HS-27A (cell line): ENCODE results near the gene DOCK4.

Experiments used
- DNase-seq: peaks from one replicate; pipeline ENCODE4 v3.0.0-alpha.2; 2012; ENCODE audit warnings: low read depth, missing footprints

DOCK4 gene

DNA sequence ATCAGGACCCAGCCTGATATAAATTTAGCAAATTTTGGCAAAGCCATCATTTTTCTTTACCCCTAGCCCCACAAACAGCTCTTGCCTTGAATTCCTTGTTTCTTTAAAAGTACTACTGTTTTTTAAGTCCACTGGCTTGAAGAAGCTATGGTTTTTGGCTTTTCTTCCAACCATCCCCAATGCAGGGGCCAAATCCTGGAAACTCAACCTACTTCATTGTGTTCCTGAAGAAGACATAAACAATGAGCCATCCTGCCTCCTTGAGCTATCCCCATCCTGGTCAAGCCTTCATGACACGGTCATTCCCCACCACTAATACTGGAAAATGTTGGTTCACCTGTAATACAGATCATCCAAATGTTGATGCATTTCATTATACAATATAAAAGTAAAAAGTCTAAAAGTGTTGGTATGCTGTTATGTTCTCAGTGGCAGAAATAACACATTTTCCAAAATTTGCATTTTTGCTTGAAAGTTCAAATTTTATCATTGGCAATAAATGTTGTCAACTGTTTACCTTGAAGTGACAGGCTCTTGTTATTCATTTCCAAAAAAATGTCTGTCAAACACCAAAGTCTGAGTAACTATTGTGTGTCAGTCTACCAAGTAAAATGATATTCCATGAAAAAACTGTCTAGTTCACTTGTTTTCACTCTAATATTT is 92.2 kb downstream of the DOCK4 start:
- no peak for DNase-seq

DNA sequence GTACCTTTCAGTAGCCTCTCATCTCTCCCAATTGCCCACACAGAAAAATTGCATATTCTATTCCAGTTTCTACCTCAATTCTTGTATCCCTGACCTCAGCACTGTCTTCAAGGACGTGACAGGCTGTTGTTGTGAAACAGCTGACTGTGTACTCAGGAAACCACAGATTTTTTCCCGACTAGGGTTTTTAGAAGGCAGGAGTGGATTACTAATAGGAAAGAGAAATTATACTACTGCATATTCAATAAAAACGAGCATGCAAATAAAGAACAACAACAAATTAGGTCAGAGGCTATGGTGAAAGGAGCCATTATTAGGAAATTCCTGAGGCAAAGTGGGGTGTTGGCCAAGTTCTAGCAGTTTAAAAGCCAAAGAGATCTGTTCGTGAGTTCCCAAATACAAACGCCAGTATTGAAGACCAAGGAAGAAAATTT is 93.4 kb downstream of the DOCK4 start:
- no peak for DNase-seq

DNA sequence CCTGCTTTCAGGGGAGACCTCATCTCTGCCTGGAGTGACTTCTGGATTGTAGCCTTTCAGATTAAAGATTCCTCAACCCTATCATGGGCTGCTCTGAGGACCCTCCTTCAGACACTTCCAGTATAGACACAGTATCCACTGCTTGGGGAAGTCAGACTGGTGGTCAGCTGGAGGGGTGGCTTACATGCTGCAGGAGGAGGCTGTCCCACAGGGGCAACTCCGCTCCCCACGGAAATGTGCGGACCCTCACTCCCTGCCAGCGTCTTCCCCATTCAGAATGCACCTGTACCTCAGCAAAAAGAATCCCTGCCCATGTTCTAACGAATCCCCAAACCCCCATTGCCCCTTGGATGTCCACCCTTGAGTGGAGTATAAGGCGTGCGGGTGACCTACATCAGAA is 95.5 kb downstream of the DOCK4 start:
- no peak for DNase-seq

DNA sequence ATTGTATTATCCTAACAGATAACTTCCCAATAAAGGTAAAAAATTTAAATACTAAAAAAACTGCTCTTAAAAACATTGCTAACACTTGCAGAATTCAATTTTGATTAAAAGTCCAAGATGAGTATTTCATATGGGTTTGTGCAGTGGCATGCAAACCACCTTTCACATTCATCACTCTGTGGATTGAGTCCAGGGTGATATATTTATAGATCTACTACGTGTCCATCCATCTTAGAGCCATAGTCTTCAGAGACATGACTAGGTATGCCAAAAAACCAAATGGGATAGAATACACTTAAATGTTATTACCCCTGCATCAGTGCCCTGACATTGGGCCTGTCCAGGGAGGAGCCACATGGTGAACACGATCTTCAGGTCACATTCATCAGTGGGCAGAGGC is 96.0 kb downstream of the DOCK4 start:
- DNase-seq: no peak

DNA sequence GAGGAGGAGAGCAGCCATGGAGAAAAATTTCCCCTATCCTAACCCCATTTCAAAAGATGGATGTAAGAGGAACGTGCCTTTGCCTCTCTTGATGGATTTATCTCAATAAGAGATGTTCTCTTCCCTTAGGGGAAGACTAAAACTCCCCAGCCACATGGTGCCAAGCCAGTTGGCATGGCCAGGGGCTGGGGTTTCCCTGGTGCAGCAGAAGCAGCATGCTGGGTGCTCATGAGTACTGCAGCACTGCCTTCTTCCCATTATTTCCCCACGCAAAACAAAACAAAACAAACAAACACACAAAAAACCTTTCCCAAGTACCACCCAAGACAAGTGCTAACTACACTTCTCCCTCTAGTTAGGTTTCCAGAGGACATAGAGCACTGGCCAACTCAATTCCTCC is 97.2 kb downstream of the DOCK4 start:
- no peak for DNase-seq

DNA sequence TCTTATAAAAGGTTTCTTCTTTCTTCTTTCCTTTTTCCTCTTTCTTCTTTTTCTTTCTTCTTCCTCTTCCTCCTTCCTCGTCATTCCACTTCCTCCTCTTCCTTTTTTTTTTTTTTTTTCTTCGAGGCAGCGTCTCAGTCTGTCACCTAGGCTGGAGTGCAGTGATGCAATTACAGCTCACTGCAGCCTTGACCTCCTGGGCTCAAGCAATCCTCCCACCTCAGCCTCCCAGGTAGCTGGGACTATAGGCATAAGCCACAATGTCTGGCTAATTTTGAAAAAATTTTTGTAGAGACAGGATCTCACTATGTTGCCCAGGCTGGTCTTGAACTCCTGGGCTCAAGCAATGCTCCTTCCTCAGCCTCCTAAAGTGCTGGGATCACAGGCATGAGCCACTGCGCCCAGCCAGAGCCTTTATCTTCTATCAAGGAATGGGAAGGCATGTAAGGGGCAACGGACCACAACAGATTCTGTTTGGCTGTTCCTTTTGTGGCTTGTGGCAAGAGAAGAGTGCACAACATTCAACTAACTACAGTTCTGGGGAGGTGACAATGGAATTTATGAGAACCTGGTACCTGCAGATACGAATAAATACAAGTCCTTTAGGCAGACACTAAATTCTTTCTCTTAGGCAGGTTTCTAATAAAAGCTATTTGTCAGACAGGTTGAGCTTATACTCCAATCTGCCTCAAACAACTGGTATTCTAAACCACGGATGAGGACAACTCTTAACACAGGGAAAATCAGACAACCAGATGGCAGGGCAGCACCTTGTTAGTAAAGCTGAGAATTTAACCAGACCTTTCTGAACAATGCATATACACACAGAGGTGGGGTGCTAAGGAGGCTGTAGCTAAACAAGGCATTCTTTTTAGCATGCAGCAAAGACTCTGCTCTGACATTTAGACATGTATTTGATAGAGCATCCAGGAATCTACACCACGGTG is 100.3 kb downstream of the DOCK4 start:
- DNase-seq: no peak

DNA sequence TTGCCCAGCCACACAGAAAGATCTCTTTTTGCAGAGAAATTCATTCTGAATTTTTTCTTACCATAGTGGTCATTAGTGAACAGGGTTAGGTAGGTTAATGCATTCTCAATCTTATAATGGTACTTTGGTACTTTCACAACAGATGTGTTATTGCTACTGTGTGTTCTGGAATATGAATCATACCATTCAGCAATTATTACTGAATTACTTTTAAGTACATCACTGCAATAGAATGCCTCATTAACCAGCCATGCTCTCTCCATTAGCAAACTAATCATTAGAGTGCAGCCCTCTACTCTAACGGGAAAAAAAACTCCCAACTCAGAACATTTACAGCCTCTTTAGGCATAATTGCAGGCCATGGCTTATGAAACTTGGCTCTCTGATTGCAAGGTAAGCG is 102.1 kb downstream of the DOCK4 start:
- DNase-seq: no peak

DNA sequence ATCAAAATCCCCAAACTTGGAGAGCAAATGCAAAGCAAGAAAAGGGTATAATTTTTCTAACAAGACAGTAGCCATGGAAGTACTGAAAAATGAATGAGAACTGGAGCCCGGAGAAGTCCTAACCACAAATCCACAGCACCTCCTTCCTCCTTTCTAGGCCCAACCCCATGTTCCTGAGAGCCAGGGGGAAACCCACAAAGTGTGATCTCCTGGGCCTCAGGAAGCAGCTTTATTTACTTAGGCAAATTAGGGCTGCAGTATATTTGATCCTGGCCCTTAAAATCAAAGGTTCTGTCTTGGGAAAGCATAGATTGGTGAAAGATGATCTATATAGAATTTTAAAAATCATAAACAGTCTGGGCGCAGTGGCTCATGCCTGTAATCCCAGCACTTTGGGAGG is 103.0 kb downstream of the DOCK4 start:
- DNase-seq: no peak

DNA sequence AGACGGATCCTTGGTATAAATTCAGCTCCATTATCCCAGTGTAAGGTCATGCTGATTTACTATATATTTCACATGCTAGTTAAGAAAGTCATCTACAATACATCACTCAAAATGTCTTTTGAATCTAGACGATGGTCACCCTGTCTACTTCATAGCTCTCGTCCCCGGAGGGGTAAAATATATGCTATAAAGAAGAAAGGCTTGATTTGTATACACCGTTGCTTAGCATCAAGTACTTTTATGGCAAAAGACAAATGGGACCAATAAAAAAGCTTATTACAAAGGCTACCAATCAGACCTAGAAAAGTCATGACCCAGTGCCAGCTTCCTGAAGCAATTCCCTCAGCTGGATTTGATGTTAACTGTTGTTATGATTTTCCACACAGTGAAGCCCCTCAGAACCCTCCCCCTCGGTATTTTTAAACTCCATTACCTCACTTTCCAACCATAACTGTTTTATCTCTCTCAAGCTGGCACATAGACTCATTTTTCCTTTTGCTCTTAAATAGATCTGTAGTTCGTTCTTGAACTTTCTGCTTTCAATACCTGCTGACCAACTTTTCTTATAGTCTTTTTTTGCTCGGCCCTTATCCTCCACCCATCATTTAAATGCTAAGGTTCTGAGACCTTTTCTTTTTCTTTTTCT is 104.9 kb downstream of the DOCK4 start:
- no peak for DNase-seq

DNA sequence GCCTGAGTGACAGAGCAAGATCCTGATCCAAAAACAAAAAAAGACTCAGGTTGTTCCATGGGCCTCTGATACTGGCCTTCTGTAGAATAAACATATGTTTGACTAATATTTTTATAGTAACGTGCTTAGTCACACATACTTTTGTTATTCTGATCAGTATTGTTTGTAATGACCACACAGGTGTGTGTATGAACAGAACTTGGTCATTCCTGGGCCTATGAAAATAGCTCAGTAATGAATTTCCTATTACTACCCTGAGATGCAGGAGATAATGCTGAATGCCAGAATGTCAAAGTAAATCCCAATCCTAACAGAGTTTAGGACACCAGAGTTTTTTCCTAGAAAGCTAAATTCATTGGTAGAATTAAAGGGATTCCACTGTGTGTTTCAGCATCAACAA is 108.7 kb downstream of the DOCK4 start:
- DNase-seq: no peak

DNA sequence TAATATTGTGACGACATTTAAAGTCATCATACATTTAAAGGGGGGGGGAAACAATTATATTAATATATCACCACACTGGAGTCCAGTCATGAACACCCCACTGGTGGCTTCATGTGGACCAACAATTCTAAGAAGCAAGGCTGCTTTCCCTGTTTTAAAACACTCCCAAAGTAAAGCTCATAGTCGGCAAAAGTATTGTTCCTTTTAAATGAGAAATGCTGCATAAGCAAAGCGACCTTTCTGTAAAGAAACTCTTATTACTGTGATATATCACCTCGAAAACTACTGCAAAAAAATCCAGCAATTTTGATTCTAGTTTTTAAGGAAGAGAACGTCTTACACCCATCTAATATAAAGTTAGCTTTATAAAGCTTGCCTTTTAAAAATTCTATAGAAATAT is 112.8 kb downstream of the DOCK4 start:
- no peak for DNase-seq

DNA sequence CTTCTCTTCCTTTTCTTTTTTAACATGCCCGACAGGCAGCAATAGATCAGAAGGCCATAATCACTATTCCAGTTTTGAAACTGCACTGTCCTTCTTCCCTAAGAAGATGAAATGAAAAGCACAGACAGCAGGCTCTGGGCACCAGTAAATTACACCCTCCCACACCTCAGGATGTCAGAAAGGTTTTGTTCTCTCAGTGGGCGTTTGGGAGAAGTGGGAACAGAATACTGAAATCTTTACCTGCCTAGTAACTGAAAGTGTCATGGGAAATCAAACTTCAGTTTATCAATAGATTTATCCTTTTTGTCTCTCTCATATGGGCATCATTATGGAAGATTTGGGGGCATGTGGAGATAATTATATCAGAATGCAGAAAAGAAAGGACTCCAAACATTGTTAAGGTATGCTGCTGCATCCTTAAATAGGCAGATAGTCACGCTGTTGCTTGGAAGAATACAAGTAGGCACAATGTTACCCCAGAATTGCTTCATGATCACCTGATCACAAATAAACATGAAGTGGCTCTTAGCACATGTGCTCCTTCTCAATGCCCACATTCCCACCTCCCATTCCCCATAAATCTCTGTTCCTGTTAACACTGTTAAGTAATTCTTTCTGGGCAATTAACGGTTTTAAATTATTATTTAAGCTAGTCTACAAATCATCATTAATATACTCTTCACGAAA is 113.3 kb downstream of the DOCK4 start:
- DNase-seq: no peak

DNA sequence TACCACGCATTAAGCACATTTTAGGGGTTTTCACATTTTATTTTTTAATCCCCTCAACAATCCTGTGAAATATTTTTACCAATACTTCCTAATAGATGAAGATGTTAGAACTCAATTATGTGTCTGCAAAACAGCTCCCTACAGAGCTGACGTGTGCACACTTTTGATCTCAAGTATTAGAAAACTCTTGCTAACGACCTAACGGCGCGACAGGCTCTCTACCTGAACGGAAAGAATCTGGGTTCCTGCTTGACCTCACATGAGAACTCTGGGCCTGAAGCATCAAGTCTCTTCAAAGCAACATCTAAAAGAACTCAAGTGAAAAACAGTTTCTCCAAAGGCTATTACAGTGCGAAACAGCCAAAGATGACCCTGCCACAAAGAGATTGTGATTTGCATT is 113.9 kb downstream of the DOCK4 start:
- no peak for DNase-seq

DNA sequence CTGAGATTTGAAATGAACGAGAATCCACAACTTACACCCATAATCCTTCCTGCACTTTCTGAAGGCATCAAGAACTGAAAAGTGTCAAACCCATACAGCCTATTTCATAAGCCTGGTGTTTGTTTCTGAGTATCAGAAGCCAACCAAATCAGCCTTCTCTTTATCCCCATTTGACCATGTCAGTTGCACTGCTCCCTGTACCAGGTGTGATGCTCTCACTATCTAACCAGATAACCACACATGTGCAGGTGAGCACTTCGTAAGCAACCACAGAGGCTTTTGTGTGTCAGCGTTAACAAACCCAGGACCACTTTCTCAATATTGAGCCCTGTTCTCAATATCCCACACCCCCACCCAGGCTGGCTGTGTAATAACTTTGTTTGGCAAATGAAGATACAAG is 114.4 kb downstream of the DOCK4 start:
- no peak for DNase-seq

DNA sequence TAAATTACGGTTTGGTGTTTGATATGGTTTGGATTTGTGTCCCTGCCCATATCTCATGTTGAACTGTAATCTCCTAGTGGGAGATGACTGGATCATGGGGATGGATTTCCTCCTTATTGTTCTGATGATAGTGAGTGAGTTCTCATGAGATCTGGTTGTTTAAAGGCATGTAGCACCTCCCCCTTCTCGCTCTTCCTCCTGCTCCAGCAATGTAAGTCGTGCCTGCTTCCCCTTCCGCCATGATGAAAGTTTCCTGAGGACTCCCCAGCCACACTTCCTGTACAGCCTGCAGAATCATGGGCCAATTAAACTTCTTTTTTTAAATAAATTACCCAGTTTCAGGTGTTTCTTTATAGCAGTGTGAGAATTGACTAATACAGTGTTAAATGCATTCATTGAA is 116.6 kb downstream of the DOCK4 start:
- no peak for DNase-seq

DNA sequence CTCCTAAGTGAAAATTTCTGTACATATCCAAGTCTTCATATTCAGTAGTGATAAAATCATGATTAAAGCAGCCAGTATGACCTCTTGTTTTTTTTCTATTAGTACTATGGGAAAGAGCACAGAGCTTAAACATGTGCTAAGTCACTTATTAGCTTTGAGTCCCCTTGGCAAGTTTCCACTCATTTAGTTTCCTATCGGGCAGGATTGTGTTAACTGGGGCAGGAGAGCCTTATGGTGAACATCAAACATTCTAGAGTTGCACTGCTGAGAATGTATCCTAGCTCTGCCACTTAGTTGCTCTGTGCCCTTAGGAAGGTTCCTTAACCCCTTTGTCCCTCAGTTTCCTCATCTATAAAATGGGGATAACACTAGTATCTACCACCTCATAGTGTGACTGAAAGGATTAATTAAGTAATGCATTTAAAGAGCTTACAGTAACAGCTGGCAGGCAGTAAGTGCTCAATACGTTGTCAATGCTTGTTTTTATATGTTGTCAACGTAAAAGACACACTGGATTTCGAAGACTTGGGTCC is 117.6 kb downstream of the DOCK4 start:
- DNase-seq: no peak

DNA sequence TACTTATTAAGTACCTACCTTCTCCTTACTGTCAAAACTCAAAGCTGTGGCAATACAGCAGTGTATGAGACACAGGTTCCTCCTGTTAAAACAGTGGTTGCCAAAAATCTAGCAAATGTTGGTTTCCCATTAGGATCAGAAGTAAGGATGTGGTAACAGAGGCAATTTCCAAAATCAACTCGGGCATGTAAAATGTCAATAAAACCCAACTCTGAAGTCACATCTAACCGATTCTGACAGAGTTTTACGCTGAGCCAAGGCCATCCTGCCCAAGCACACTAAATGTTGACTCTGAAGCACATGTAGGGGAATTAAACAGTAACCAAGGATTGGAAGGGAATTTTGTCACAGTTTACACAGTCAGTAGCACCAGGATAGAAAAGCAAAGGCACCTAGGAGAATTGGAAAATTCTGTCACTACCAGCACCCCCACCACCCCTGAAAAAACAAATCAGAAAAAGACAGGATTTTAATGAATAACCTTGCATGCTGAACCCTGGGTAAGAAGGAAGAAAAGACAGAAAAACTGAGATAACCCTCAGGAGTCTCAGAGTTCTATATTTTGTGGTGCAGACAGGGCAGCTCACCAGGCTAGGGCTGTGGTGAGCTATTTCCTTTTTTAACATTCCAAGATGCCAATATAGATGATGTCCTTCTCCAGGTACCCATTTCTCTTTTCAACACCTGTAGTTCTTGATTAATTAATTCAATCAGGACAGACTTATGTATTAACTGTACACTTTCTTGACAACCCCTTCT is 119.5 kb downstream of the DOCK4 start:
- no peak for DNase-seq

DNA sequence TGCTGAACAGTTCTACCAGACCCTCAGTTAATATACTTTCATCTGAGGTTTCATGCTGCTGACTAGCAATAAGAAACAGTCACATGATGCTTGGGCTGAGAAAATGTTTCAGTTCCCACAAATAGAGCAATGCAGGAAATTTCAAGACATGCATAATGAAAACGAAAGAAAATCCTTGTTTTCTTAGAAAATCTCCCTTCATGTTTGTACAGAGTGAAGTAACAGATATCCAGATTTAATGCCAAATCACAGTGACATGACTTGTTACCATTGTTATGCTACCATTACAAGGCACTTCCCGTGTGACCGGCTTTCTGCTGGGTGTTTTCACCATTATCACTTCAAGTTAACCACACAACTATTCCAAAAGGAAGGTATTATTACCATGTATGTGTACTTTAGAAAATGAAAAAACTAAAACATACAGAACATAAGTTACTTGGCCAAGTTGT is 121.7 kb downstream of the DOCK4 start:
- DNase-seq: no peak

DNA sequence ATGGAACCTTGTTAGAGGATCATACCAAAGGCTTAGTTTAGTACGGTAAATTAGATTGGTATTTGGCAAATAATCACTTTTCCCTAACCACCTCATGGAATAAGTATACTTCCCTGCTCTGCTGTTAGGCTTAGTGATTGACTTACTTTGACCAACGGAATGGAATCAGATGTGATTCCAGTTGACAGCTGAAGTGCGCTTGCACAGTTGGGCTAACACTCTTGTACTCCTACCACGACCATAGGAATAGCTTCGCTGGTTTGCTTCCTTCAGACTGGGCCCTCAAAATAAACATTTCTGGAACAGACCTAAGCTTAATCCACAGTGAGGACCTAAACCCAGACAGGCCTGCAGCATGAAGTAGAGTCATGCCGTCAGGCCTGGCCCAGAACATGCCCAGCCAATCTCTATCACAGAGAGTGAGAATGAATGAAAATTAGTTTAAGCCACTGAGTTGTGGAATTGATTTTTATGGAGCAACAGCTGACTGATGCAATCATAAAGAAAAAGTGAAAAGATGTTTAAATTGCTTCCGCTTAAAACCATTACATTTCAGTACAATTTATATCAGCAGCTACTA is 122.3 kb downstream of the DOCK4 start:
- DNase-seq: no peak

DNA sequence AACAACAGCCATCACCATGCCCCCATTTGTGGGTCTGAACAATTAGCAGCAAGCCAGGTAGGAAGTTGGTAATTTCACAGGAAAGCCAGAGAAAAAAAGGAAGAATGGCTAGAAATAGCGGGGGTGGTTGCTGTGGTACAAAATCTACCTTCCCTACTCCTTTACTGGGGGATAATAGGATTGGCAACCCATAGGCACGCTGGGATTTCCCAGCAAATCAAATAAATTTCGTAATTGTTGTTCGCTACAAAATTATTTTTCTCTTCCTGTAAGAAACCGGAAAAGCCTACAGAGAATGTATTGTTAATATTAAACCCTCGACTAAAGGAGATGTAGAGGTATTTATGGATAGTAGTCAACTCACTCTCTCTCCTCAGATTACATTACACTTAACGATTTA is 123.9 kb downstream of the DOCK4 start:
- no peak for DNase-seq

DNA sequence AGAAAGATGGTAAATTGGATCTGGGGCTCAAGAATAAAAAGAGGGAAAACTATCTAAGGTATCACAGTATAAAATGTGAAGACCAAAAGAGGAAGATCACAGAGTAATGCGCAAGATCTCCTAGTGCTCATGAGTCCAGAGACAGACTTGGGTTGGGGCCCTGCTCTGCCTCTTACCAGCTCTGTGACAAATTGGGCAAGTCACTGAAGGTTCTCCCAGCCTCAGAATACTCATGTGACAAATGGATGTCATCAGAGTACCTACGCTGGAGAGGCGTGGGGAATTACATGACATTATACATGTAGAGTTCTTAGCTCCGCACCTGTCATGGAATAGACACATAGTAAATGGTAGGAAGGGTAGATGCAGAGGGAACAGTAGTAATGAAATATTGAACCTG is 124.4 kb downstream of the DOCK4 start:
- DNase-seq: no peak
